Body of pancreas (tissue), 4 donors: ENCODE results near the gene KIRREL3. TPM values are rescaled to one million over a fixed set of nuclear protein-coding genes. Genes with fewer than 3 reads are reported as not detected.

Experiments
- ATAC-seq: fragments of 150-250 bp; one replicate; pipeline ENCODE4 v1.9.1; 2016
- DNase-seq, 4 donors: peaks; one replicate each; pipeline ENCODE4 v3.0.0-alpha.2; 2019
- H3K27ac ChIP-seq, 4 donors: fragments of 200-600 bp; sonication (generic); 1 replicate in 3 of 4; 2 replicates in 1 of 4; pipeline versions ENCODE4 v1.5.1 to v1.6.1; 2016 to 2019; ENCODE audit warnings: mild to moderate bottlenecking in 1 of 4, mixed read lengths in 1 of 4, moderate library complexity in 1 of 4
- H3K27me3 ChIP-seq, 2 donors: fragments of 200-600 bp; sonication (generic); one replicate each; pipeline ENCODE4 v1.6.0; 2016; ENCODE audit warnings: mild to moderate bottlenecking in 1 of 2
- H3K36me3 ChIP-seq, 2 donors: fragments of 200-600 bp; sonication (generic); replicated peaks in 1 of 2; 2 replicates each; pipeline ENCODE4 v1.5.1; 2016; ENCODE audit warnings: low read depth in 2 of 2; ENCODE audit not compliant: insufficient read depth in 1 of 2
- H3K4me1 ChIP-seq: fragments of 200-600 bp; sonication (generic); one replicate; pipeline ENCODE4 v1.6.0; 2016
- H3K4me3 ChIP-seq, 2 donors: fragments of 200-600 bp; sonication (generic); 1 replicate in 1 of 2; 2 replicates in 1 of 2; pipeline ENCODE4 v1.5.1; 2016 to 2019
- H3K9me3 ChIP-seq, 3 donors: fragments of 200-600 bp; sonication (generic); 1 replicate in 2 of 3; 2 replicates in 1 of 3; pipeline ENCODE4 v1.5.1; 2016
- POLR2A ChIP-seq, 3 donors: fragments of 450-650 bp; IDR thresholded peaks; one replicate each; pipeline ENCODE4 v1.6.1; 2016; ENCODE audit warnings: antibody characterized with exemption in 3 of 3, mild to moderate bottlenecking in 2 of 3
- WGBS, 2 donors: methylation state at CpG; one replicate each; pipeline ENCODE4 v1.1.5; 2017; 5-methylcytosine and 5-hydroxymethylcytosine counted together
- intact Hi-C: fragments of 100-400 bp; cut with DNase I; formaldehyde crosslinking; loops from one replicate; pipeline ENCODE4 v1.15.1; 2023
- total RNA-seq, 2 donors: library from RNA; depleted of rRNA; stranded (reverse); fragments of >200 nt; gene quantifications; one replicate each; pipeline ENCODE4 v1.1.0, GENCODE V29; 2016
- TF ChIP-seq, protein P1 (sequence below), 7 experiments: fragments of 450-650 bp in 4 of 7; fragments of 200-600 bp in 3 of 7; sonication (generic) in 3 of 7; IDR thresholded peaks; one replicate each; pipeline ENCODE4 v1.5.1; 2016 to 2019; ENCODE audit warnings: antibody characterized with exemption in 7 of 7

Gene KIRREL3
- total RNA-seq, 2 donors from 2014 or later: 0.26 TPM; not detected in 1

GRCh38 chr11:126663749-126664592 lies 336.6 kb downstream of the KIRREL3 start:
- no peaks in the 10 kb centered on the region for H3K27me3 ChIP-seq
- H3K36me3 ChIP-seq: no peaks in the 10 kb centered on the region
- intact Hi-C loops: no loop called here
- H3K4me1 ChIP-seq: no peaks in the 10 kb centered on the region
- ATAC-seq (no peak), DNase-seq (no peak)
- WGBS, 2 donors: 68 to 85% methylated on average over 3 of the region's 3 CpGs
- TF ChIP-seq POLR2A (IDR thresholded peaks at IDR 0.05): no peak
- TF ChIP-seq, protein P1, sequence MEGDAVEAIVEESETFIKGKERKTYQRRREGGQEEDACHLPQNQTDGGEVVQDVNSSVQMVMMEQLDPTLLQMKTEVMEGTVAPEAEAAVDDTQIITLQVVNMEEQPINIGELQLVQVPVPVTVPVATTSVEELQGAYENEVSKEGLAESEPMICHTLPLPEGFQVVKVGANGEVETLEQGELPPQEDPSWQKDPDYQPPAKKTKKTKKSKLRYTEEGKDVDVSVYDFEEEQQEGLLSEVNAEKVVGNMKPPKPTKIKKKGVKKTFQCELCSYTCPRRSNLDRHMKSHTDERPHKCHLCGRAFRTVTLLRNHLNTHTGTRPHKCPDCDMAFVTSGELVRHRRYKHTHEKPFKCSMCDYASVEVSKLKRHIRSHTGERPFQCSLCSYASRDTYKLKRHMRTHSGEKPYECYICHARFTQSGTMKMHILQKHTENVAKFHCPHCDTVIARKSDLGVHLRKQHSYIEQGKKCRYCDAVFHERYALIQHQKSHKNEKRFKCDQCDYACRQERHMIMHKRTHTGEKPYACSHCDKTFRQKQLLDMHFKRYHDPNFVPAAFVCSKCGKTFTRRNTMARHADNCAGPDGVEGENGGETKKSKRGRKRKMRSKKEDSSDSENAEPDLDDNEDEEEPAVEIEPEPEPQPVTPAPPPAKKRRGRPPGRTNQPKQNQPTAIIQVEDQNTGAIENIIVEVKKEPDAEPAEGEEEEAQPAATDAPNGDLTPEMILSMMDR (IDR thresholded peaks at IDR 0.05): no peak
- no peaks in the 10 kb centered on the region for H3K9me3 ChIP-seq
- H3K27ac ChIP-seq: no peak overlapping the region
- no peak overlapping the region for H3K4me3 ChIP-seq

- ATAC-seq: no peak
- no peak for DNase-seq
- TF ChIP-seq POLR2A (IDR thresholded peaks at IDR 0.05): no peak
- TF ChIP-seq, protein P1 (IDR thresholded peaks at IDR 0.05): no peak
- WGBS, 2 donors: 64% methylated on average over 8 of the region's 8 CpGs
- Histone ChIP-seq H3K27me3 (no peaks in the 10 kb centered on the region), H3K27ac (no peak overlapping the region), H3K4me1 (no peaks in the 10 kb centered on the region), H3K36me3 (no peaks in the 10 kb centered on the region), H3K4me3 (no peak overlapping the region), H3K9me3 (no peaks in the 10 kb centered on the region)
- intact Hi-C loops: no loop called here
Measured at GRCh38 chr11:126662035-126662790, 338.4 kb downstream of the KIRREL3 start.

- H3K27me3 ChIP-seq: no peaks in the 10 kb centered on the region
- 70 to 73% methylated on average over 2 of the region's 2 CpGs for WGBS, 2 donors
- peaks cover 2% of the 10 kb centered on the region for H3K4me1 ChIP-seq
- intact Hi-C loops: no loop called here
- no peak overlapping the region for H3K27ac ChIP-seq
- H3K4me3 ChIP-seq: no peak overlapping the region
- DNase-seq (no peak), ATAC-seq (no peak)
- H3K36me3 ChIP-seq: no peaks in the 10 kb centered on the region
- TF ChIP-seq, protein P1 (IDR thresholded peaks at IDR 0.05): no peak
- no peak for TF ChIP-seq POLR2A (IDR thresholded peaks at IDR 0.05)
- no peaks in the 10 kb centered on the region for H3K9me3 ChIP-seq
Measured at GRCh38 chr11:126660761-126661425, 339.7 kb downstream of the KIRREL3 start.

DNA sequence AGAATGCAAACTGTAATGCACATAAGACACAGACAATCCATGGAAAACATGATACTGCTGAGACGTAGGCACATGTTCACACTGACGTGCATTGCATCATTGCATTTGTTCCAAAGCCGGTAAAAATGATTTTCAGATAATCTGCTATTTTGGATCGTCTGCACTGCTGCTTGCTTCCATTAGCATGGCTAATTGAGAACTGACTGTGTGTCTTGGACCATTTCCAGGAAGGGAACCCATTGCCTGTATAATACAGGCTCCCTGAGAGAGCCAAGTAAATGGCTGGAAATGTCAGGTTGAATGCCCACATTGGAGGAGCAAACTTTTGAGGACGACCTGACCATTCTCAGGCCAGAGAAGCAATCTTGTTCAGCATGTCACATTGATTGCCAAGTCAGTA lies 340.2 kb downstream of the KIRREL3 start:
- H3K9me3 ChIP-seq: no peaks in the 10 kb centered on the region
- no peaks in the 10 kb centered on the region for H3K36me3 ChIP-seq
- intact Hi-C loops: no loop called here
- H3K4me3 ChIP-seq: no peak overlapping the region
- ATAC-seq: no peak
- H3K27me3 ChIP-seq: no peaks in the 10 kb centered on the region
- peaks cover 8% of the 10 kb centered on the region for H3K4me1 ChIP-seq
- H3K27ac ChIP-seq: no peak overlapping the region
- WGBS, 2 donors: 49 to 68% methylated on average over 5 of the region's 5 CpGs
- no peak for DNase-seq
- no peak for TF ChIP-seq POLR2A (IDR thresholded peaks at IDR 0.05)
- TF ChIP-seq, protein P1 (IDR thresholded peaks at IDR 0.05): no peak
